HepG2 (cell line): Measurements from ENCODE around the gene LRP2. TPM values are rescaled to one million over a fixed set of nuclear protein-coding genes. Genes with fewer than 3 reads are reported as not detected.

ENCODE experiments used
- ATAC-seq: fragments of 200-7000 bp; cut with Tn5 transposase; 3 replicates; pipeline ENCODE4 v1.9.1; 2020; ENCODE audit warnings: mild to moderate bottlenecking, moderate library complexity
- BruUV-seq: library from RNA; stranded (reverse); fragments of 400-500 nt; replicated peaks from 2 replicates; lab custom pipeline; 2021; lab: Mats Ljungman, UMichigan
- CTCF ChIA-PET: fragments of 300-600 bp; formaldehyde crosslinking; extraction: SDS; loops from one replicate; lab custom pipeline; 2021; ENCODE audit warnings: low total read pairs, inconsistent platforms, low intra/inter-chr PET ratio; lab: Yijun Ruan, JAX
- POLR2A ChIA-PET: fragments of 350-600 bp; sonication (Branson Sonifier 250); formaldehyde crosslinking; loops from one replicate; lab custom pipeline; 2020; ENCODE audit warnings: antibody characterized with exemption, inconsistent platforms; lab: Yijun Ruan, JAX
- DNase-seq: peaks from one replicate; pipeline ENCODE4 v3.0.0-alpha.2; 2015; ENCODE audit warnings: low spot score
- FAIRE-seq: peaks from 3 replicates; lab custom pipeline; 2011; peaks lifted over from hg19 to GRCh38; lab: Jason Lieb, UNC
- H2AFZ ChIP-seq: one replicate; pipeline ENCODE4 v1.6.1; 2011; ENCODE audit warnings: low read length, inconsistent platforms
- H3K27ac ChIP-seq: fragments of 300-600 bp; 3 replicates; pipeline ENCODE4 v1.8.0; 2011; ENCODE audit warnings: mixed run types, mild to moderate bottlenecking, mixed read lengths, low read length, inconsistent platforms; ENCODE audit not compliant: insufficient read depth; ENCODE audit errors: extremely low read length
- H3K27me3 ChIP-seq, 2 experiments: fragments of 200-600 bp in 1 of 2; 2 replicates in 1 of 2; 3 replicates in 1 of 2; pipeline versions ENCODE4 v1.6.0 to v1.8.0; 2011; ENCODE audit warnings: low read length in 2 of 2, mild to moderate bottlenecking in 2 of 2, moderate library complexity in 2 of 2, inconsistent platforms in 1 of 2; ENCODE audit not compliant: insufficient read depth in 2 of 2, control insufficient read depth in 1 of 2
- H3K36me3 ChIP-seq, 2 experiments: fragments of 200-600 bp in 1 of 2; replicated peaks in 1 of 2; 2 replicates in 1 of 2; 3 replicates in 1 of 2; pipeline versions ENCODE4 v1.5.1 to v1.8.0; 2011; ENCODE audit warnings: low read length in 2 of 2, inconsistent platforms in 1 of 2; ENCODE audit not compliant: insufficient read depth in 2 of 2, control insufficient read depth in 1 of 2
- H3K4me1 ChIP-seq: 2 replicates; pipeline ENCODE4 v1.5.1; 2012; ENCODE audit warnings: low read length, inconsistent platforms; ENCODE audit not compliant: insufficient read depth
- H3K4me2 ChIP-seq: 2 replicates; pipeline ENCODE4 v1.6.0; 2011; ENCODE audit warnings: low read depth, low read length, inconsistent platforms
- H3K4me3 ChIP-seq, 3 experiments: fragments of 200-600 bp in 1 of 3; sonication (generic), shearing (Covaris generic) in 1 of 3; replicated peaks in 1 of 3; 2 replicates each; pipeline ENCODE4 v1.5.1; 2011 to 2016; ENCODE audit warnings: low read length in 3 of 3, inconsistent platforms in 2 of 3, low read depth in 2 of 3, mild to moderate bottlenecking in 2 of 3, control low read depth in 1 of 3, mixed read lengths in 1 of 3; ENCODE audit not compliant: insufficient read depth in 1 of 3
- H3K79me2 ChIP-seq: one replicate; pipeline ENCODE4 v1.6.1; 2011; ENCODE audit warnings: low read length, inconsistent platforms; ENCODE audit not compliant: insufficient read depth
- H3K9ac ChIP-seq: 2 replicates; pipeline ENCODE4 v1.6.0; 2011; ENCODE audit warnings: mild to moderate bottlenecking, low read depth, low read length, inconsistent platforms; ENCODE audit not compliant: insufficient read depth
- H3K9me3 ChIP-seq: 2 replicates; pipeline ENCODE4 v1.5.1; 2012; ENCODE audit warnings: mild to moderate bottlenecking, low read length
- H4K20me1 ChIP-seq: 2 replicates; pipeline ENCODE4 v1.6.0; 2011; ENCODE audit warnings: inconsistent platforms, mild to moderate bottlenecking, low read length, moderate library complexity; ENCODE audit not compliant: insufficient read depth
- BHLHE40 ChIP-seq: IDR thresholded peaks from 2 replicates; pipeline ENCODE4 v1.6.1; 2011; ENCODE audit warnings: low read length, improper control_type of control experiment
- ELK4 ChIP-seq: sonication (generic); formaldehyde crosslinking; IDR thresholded peaks from 2 replicates; pipeline ENCODE4 v1.9.0; 2021; ENCODE audit warnings: missing genetic modification reagents, borderline replicate concordance
- MEIS2 ChIP-seq: sonication (generic); formaldehyde crosslinking; IDR thresholded peaks from 2 replicates; pipeline ENCODE4 v1.9.0; 2021; ENCODE audit warnings: mild to moderate bottlenecking, missing genetic modification reagents
- NR2F1 ChIP-seq, 2 experiments: fragments of 450-650 bp in 1 of 2; formaldehyde crosslinking in 1 of 2; IDR thresholded peaks; 2 replicates each; pipeline versions ENCODE4 v1.5.0 to v1.6.1; 2016 to 2020; ENCODE audit warnings: mild to moderate bottlenecking in 1 of 2, missing compliant biosample characterization in 1 of 2, missing genetic modification reagents in 1 of 2, moderate library complexity in 1 of 2
- NRL ChIP-seq: sonication (generic); formaldehyde crosslinking; IDR thresholded peaks from 2 replicates; pipeline ENCODE4 v1.5.0; 2020; ENCODE audit warnings: missing genetic modification reagents, mild to moderate bottlenecking, moderate library complexity, borderline replicate concordance
- PTBP1 ChIP-seq: fragments of 200-400 bp; formaldehyde crosslinking; IDR thresholded peaks from 2 replicates; pipeline ENCODE4 v1.6.1; 2018; ENCODE audit warnings: low read length, low read depth; ENCODE audit not compliant: poor library complexity, severe bottlenecking
- TBX2 ChIP-seq: sonication (generic); formaldehyde crosslinking; IDR thresholded peaks from 2 replicates; pipeline ENCODE4 v1.5.0; 2020; ENCODE audit warnings: missing genetic modification reagents, mild to moderate bottlenecking, borderline replicate concordance
- ZFAT ChIP-seq: sonication (generic); formaldehyde crosslinking; conservative IDR thresholded peaks from 2 replicates; pipeline ENCODE4 v1.8.1; 2023; ENCODE audit warnings: missing genetic modification reagents, inconsistent platforms
- ZNF678 ChIP-seq: sonication (generic); formaldehyde crosslinking; IDR thresholded peaks from 2 replicates; pipeline ENCODE4 v1.4.0; 2020; ENCODE audit warnings: mild to moderate bottlenecking, missing genetic modification reagents
- ZNF784 ChIP-seq: sonication (generic); formaldehyde crosslinking; IDR thresholded peaks from 2 replicates; pipeline ENCODE4 v1.5.1; 2020; ENCODE audit warnings: missing genetic modification reagents, mild to moderate bottlenecking, borderline replicate concordance
- WGBS: methylation state at CpG from one replicate; pipeline ENCODE4 v1.1.6; 2017; ENCODE audit warnings: low lambda C conversion rate; 5-methylcytosine and 5-hydroxymethylcytosine counted together
- in situ Hi-C: cut with HindIII; loops from 2 replicates; pipeline ENCODE4 v1.10.0; 2017; ENCODE audit warnings: low pct_unique_long_range_greater_than_20kb; ENCODE audit not compliant: extremely low pct_ligation_motif_present
- intact Hi-C: fragments of 100-400 bp; cut with micrococcal nuclease; formaldehyde crosslinking; loops from one replicate; pipeline ENCODE4 v1.10.0; 2022; ENCODE audit not compliant: unreplicated experiment
- polyA plus RNA-seq, 8 experiments: library from polyadenylated mRNA; depleted of rRNA in 3 of 8; stranded (reverse) in 7 of 8; unstranded in 1 of 8; fragments of >200 nt; fragmentation: Illumina TruSeq in 4 of 8; extraction: Trizol in 4 of 8; gene quantifications; 2 replicates each; pipeline versions ENCODE4 v1.2.1 to v1.2.3, GENCODE V29; 2011 to 2016; ENCODE audit warnings: low read depth in 4 of 8, missing spikeins in 1 of 8, mixed read lengths in 1 of 8; ENCODE audit not compliant: insufficient read depth in 1 of 8
- total RNA-seq, 5 experiments: library from RNA; depleted of rRNA; stranded (reverse); fragments of >200 nt; fragmentation: Illumina TruSeq; extraction: Trizol; gene quantifications; 2 replicates each; pipeline ENCODE4 v1.2.3, GENCODE V29; 2016; ENCODE audit warnings: low read depth in 1 of 5

The LRP2 gene
- total and polyA plus RNA-seq, 2 of the 13 experiments (the other 11 are each of a cell fraction or from before 2014, with no cell fraction given) = 0.03 to 0.15 TPM

- FAIRE-seq = no peak
Measured at GRCh38 chr2:169095621-169096105, 266.7 kb downstream of the LRP2 start.

More at GRCh38 chr2:169095621-169096105, 266.7 kb downstream of the LRP2 start:
- Histone ChIP-seq H3K4me1 (no peaks in the 10 kb centered on the region), H4K20me1 (no peaks in the 10 kb centered on the region), H3K9me3 (no peaks in the 10 kb centered on the region), H3K9ac (no peak overlapping the region), H3K79me2 (no peaks in the 10 kb centered on the region), H3K4me2 (no peak overlapping the region), H3K27me3 (peaks cover 0 to 6% of the 10 kb centered on the region in 2 experiments; a peak in 1 of 5 replicates), H3K4me3 (no peak overlapping the region), H3K36me3 (no peaks in the 10 kb centered on the region), H3K27ac (no peak overlapping the region), H2AFZ (no peak overlapping the region)
- CTCF ChIA-PET = no interaction called here
- no peak for ATAC-seq
- intact Hi-C loops = no loop called here
- TF ChIP-seq ZNF678 (CRISPR knock-in tag) = no peak
- TF ChIP-seq TBX2 (CRISPR knock-in tag) = no peak
- TF ChIP-seq BHLHE40 = no peak
- TF ChIP-seq ZNF784 (CRISPR knock-in tag) = no peak
- TF ChIP-seq MEIS2 = no peak
- no peak for TF ChIP-seq PTBP1
- TF ChIP-seq ELK4 (CRISPR knock-in tag) = no peak
- TF ChIP-seq ZFAT (CRISPR knock-in tag) = no peak
- TF ChIP-seq NR2F1 (CRISPR knock-in tag; IDR thresholded peaks at IDR 0.05) = no peak
- no peak for TF ChIP-seq NRL (CRISPR knock-in tag)
- DNase-seq = no peak
- POLR2A ChIA-PET = no interaction called here
- WGBS = 3% methylated on average over 5 of the region's 5 CpGs
- BruUV-seq = no TSS peak
- in situ Hi-C loops = no loop called here
